Lung microvascular endothelial cell (primary cell): ENCODE measurements around the gene FSCN2. TPM values are rescaled to one million over a fixed set of nuclear protein-coding genes. Genes with fewer than 3 reads are reported as not detected.

Experiments
- DNase-seq, 2 donors: peaks; one replicate each; pipeline versions ENCODE4 v3.0.0 to v3.0.0-alpha.2; 2010; ENCODE audit warnings: low read depth in 2 of 2
- total RNA-seq: library from RNA; depleted of rRNA; stranded (reverse); fragments of >200 nt; gene quantifications from 2 replicates; pipeline ENCODE4 v1.2.1, GENCODE V29; 2014

FSCN2 gene, protein sequence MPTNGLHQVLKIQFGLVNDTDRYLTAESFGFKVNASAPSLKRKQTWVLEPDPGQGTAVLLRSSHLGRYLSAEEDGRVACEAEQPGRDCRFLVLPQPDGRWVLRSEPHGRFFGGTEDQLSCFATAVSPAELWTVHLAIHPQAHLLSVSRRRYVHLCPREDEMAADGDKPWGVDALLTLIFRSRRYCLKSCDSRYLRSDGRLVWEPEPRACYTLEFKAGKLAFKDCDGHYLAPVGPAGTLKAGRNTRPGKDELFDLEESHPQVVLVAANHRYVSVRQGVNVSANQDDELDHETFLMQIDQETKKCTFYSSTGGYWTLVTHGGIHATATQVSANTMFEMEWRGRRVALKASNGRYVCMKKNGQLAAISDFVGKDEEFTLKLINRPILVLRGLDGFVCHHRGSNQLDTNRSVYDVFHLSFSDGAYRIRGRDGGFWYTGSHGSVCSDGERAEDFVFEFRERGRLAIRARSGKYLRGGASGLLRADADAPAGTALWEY
- 0.20 and 0.44 TPM in 2 replicates for total RNA-seq

DNA sequence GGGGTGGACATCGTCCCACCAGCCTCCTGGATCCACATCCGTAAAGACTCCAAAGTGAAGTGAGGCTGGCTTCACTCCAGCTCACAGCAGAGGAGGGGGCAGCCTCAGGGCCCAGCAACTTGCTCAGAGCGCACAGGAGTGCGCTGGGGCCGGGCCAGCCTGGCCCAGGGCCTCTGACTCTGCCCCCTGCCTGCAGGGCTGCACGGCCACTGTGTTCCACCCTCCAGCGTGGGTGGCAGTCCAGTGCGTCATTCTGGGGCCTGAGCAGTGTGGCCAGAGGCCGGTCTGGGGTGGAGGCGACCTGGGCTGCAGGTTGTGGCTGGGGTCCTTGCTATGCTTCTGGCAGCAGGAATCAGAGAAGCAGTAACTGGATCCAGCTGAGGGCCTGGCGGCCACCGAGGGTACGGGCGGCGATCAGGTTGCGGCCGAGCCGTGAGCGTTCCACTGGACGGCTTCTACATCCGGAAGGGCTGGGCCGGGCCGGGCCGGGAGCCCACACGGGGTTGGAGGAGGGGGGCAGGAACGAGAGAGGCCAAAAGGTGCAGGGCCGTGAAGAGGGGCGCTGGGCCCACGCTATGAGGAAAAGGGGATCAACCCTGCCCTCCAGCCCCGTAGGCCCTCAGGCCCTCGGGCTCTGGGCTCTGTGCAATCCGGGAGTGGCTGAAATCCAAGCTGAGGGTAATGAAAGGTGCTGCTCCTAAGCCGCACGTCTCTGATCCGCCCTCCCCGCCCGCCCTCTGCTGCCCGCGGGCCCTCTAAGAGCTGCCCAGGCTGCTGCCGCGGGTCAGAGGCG, at the start of gene FSCN2:
TSS of gene FSCN2 (plus strand) at position 787 of the 793 bp plus-strand sequence. CDS start 155 bp downstream, outside the sequence.
- peak in 1 of 2 donors; percentile 38 for DNase-seq

DNA sequence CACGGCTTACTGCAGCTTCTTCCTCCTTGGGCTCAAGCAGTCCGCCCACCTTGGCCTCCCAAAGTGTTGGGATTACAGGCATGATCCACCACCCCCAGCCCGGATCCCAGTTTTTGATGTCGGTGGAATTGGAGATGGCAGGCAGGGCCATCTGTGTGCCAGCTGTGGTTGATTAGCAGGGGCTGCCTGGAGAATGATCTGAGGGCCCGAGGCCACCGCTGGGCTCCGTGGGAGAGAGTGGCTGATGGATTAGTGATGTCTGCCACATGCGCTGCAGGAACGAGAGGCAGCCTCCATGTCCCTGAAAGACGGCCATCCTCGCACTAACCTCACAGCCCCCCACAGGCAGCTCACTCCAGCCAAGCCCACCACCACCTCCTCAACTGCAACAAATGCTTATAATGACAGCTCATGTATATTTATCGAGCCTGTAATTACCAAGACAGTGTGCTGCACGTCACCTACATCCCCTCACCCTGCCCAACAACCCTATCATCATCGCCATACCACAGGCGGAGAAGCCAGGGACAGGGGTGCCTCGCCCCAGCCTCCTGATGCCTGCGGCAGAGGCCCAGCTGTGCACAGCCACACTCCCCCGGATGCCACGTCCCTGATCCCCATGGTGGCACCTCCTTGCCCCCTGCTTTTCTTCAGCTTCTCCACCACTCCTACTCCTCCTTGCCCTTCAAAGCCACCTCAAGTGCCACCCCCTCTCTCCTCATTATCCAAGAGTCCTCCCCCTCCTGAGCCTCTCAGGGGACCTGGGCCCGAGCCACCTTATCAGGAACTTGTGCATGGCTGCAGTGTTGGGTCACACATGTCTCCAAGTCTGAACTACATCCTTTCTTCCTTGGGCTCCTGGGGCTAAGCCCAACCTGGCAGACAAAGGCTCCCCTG, 48.8 kb upstream of the FSCN2 start:
- DNase-seq = no peak

DNA sequence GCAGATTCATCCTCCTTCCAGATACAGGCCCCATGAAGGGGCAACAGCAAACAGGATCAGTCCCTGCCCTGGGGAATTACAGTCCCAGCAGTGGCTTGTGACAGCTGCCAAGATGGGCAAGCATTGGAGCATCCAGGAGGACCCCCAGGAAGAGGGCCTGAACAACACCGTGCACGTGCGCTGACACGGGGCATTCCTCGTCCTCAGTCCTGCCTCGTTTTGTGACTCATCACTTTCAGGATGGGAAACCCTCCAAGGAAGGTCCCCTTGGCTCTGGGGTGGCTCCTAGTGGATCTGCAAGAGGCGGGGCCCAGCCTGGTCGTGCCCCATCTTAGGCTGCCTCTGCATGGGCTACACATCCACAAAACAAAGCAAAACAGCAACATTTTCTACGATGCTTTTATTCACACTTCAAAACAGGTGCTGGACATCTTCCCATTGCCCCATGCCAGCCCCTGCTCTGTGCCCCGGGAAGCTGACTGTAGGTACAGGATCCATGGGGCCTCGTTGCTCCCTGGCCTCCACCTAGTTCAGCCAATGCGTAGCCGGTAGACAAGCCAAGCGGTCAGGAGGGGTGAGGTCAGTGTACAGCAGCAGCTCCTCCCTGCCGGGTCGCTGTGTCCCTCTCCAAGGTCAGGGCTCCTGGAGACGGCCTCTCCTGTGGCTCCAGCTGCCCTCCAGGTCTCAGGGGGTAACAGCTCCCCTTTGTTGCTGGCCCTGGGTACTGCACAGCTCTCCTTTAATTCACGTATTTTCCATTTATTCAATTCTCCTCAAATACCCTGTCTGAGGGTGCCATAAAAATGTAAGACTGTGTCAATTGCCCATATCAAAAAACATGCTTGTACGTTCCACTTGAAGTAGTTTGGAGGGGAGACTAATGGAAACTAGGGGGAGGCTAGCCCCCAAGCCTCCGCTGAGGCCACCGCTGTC, 47.8 kb upstream of the FSCN2 start:
- DNase-seq = peak in 1 of 2 donors; percentile 35

DNA sequence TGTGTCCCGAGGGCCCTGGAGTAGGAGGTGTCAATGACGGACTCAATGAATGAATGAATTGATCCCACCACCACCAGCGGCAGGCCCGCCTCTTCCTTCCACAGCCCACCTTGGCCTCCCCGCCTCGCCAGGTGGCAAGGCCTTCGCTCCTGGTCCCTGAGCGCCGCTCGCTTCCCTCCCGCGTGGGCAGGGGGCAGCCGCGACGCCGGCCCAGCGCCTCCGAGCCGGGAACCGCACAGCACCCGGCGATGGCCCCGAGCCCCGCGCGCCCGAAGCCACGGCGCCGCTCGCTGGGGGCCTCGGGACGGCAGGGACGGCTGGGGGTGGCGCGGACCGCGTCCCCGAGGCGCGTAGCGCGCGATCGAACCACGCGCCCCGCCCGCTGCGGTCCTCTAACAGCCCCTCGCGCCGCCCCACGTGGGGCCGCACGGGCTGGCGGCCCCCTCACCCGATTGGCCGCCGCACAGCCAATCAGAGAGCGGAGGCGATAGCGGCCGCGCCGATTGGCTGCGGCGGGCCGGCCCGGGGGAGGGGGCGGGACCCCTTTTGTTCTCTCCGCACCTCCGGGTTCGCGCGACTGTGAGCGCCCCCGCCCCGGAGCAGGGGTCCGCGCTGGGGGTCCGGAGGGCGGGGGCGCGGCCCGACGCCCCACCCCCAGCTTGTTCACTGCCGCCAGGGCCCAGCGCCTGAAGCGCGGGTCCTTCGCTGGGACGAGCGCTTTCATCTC, 46.9 kb upstream of the FSCN2 start:
- DNase-seq = peak; percentile 62 to 85

DNA sequence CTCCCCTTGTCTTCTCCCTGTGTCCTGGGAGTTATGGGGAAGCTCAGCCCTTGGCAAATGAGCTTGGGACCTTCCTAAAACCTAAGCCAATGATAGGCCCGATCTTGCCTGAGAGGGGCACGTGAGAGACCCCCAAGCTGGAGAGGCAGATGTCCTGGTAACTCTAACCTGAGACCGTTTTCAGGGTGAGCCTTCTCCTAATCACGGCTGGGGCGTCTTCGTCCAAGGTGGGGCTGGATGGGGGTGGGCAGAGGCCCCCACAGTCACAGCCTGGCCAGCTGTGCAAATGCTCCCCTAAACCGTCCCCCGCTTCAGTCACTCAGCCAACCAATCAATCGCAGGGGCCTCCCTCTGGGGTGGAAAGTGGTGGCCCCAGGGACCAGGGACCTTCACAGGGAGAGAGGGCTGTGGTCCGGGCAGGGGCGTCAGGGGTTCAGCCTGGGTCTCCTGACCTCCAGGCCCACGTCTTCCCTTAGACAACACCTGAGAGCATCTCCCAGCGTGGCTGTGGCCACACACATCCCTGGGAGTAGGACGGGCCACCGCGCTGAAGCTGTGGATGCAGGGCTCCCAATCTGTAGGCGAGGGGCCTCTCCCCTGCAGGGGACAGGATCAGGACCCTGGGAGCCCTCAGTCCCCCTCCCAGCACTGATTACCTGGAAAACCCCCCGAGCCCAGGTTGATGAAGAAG, 46.2 kb upstream of the FSCN2 start:
- DNase-seq = no peak

DNA sequence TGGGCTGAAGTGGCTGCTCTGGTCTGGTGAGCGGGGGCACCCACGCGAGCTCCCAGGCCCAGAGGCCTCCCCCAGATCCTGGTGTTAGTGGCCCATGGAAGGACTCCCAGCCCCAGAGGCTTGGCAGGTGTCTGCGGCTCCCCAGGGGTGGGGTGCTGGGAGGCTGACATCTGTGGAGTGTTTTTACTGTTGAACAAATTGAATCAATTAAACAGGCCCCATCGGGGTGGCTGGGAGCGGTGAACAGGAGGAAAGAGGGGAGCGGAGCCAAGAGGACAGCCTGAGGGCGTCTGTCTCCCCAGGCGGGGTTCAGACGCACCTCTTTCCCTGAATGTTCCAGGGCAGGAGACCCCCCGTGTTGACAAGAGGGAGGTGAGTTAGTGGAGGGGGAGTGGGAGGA, 45.5 kb upstream of the FSCN2 start:
- no peak for DNase-seq

DNA sequence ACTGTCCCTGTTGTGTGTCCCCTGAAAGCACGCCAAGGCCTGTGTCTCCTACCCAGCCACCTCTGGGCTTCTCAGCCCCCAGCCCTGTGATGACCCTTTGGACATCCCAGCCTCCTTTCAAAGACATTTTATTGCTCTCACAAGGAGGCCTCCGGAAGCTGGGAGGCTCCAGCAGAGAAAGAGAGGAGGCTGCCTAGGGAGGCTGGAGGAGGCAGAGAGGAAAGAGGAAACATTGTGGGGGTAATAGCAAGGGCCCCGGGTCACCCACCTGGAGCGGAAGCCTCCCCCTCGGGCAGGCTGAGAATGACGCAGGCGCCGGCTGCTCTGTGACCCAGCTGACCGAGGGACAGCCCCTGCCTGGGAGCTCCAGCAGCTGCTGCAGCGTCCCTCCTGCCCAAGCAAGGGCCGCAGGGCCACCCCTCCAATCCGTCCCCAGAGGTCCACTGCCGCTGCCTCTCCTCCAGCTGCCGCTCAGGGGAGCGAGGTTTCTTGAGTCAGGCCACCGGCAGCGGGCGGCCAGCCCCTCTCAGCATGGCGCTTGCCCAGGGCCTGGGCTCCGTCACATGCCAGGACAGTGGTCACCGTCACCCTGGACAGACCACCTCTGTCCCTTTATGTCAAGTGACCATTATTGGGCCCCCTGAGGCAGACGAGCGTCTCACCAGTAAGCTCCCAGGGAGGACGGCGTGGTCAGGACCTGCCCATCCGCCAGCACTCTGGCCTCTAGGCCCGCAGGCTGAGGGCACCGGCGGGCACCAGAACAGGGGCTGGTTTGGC, 44.9 kb upstream of the FSCN2 start:
- DNase-seq = peak; percentile 46 to 80

DNA sequence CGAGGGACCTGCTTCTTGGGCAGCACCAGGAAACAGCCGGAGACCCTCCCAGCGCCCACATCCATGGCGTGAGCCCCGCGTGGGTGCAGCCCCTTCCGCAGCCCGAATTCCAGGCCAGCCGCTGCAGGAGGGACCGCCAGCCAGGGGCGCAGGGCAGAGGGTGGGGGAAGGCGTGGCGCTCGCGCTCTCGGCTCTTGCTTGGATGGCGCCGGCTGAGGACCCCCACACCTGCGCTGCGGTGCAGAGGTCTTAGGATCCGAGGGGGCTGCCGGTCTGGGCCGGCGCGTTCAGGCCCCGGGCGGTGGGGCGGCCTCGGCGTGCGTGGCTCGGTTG, 44.3 kb upstream of the FSCN2 start:
- DNase-seq = no peak

DNA sequence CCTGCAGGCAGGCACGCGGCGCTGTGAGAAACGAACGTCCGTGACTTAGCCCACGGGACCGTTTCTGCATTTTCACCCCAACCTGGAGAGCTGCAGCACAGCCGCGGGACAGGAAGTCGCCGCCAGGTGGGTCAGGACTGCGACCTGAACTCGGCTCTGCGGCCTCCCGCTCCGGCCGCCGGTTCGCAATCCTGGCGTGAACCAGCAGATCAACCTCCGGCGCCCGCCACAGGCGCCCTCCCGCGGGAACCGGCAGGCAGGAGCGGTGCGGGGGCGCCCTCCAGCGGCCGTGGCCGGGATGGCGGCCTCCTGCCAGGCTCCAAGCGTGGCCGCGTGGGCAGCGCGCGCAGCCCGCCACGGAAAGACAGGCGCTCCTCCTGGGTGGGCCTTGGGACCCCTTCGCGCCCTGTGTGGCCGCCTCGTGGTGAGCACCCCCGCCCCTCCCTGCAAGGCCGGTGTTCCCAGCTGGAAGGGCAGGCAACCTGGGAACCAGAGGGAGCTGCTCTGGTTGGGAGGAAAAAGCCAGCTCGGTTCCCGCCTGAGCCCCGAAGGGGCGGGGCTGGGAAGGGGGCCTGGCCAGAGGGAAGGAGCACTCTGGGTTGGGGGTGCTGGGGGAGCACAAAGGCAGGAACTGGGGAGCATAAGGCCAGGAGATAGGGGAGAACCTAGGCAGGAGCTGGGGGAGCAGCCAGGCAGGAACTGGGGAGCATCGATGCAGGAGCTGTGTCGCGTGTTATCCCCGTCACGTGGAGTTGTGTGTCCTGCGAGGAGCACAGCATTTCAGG, 43.8 kb upstream of the FSCN2 start:
- peak; percentile 76 to 89 for DNase-seq

DNA sequence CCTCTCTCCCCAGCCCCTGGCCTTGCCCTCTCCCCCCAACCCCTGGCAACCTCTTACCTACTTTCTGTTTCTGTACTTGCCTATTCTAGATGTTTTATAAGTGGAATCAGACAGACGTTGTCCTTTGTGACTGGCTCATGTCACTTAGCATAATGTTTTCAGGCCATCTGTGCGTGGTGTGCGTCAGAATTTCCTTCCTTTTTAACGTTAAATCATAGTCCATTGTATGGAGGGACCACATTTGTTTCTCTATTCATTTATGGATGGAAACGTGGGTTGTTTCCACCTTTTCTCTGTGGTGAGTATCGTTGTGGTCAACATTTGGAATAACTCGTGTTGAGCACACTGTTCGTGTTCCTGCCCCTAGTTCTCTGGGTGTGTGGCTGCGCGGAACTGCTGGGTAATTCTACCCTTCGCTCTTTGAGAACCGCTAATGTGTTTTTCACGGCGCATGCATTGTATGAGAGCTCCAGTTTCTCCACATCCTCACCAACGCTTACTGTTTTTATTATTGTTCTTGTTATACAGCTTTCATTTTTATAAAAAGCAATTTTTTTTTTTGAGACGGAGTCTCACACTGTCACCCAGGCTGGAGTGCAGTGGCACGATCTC, 41.9 kb upstream of the FSCN2 start:
- peak in 1 of 2 donors; percentile 96 for DNase-seq

DNA sequence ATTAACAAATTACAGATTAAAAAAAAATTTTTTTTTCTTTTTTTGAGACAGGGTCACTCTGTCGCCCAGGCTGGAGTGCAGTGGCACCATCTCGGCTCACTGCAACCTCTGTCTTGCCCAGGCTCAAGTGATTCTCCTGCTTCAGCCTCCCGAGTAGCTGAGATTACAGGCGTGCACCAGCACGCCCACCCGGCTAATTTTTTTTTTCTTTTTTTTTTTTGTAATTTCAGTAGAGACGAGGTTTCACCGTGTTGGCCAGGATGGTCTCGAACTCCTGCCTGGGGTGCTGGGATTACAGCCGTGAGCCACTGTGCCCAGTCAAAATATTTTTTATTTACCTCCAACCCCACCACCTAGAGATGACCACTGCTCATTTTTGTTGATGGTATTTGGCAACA, 41.1 kb upstream of the FSCN2 start:
- no peak for DNase-seq

DNA sequence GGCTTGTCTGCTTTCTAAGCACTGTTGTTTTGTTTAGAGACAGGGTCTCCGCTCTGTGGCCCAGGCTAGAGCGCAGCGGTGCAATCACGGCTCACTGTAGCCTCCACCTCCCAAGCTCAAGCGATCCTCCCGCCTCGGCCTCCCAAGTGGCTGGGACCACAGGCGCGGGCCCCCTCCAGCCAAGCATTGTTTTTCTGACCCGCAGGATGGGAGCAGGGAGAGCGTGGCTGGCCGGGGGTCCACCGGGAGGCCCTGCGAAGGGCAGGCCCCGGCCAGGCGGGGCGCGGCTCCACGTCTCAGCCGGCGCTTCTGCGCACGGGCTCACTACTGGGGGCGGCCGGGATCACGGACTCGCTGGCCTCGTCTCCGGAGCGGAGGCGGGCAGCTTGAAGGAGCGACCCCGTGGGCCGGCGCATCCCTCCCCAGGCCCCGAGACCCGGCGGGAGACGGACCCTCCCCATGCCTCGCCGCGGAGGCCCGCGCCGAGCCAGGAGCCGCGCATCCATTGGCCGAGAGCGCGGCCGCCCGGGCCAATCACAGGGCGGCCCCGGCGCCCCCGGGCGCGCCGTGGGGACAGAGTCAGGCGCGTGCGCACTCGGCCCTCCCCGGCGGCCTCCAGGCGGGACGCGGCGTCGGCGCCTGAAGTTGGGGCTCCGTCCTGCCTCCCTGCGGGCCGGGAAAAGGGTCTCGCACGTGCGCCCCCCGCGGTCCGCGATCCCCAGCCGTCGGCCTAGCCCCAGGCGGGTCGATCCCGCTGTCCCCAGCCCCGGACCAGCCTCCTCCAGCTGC, 40.5 kb upstream of the FSCN2 start:
- peak; percentile 71 to 84 for DNase-seq

DNA sequence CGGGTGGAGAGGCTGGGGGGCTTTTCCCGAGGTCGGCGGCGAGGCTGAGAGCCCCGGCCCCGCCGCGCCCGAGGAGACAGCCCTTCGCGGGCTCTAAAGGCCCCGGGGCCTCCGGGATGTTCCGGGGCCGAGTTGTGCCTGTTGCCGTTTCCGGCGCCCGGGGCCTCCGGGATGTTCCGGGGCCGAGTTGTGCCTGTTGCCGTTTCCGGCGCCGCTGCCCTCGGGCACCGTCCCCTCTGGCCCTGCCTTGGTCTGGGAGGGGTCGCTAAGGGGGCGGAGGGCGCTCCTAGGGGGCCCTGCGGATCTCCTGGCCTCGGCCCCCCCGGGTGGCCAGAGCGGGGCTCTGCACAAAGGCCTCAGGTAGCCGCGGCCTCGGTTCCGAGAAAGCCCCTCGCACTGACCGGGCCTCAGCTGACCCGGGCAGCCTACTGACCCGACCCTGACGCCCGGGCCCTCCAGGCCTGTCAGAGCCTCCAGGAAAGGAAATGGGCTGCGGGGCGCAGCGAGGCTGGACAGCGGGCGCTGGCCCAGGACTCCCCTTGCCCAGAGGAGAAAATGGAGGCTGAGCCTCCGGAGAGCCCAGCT, 39.8 kb upstream of the FSCN2 start:
- no peak for DNase-seq

DNA sequence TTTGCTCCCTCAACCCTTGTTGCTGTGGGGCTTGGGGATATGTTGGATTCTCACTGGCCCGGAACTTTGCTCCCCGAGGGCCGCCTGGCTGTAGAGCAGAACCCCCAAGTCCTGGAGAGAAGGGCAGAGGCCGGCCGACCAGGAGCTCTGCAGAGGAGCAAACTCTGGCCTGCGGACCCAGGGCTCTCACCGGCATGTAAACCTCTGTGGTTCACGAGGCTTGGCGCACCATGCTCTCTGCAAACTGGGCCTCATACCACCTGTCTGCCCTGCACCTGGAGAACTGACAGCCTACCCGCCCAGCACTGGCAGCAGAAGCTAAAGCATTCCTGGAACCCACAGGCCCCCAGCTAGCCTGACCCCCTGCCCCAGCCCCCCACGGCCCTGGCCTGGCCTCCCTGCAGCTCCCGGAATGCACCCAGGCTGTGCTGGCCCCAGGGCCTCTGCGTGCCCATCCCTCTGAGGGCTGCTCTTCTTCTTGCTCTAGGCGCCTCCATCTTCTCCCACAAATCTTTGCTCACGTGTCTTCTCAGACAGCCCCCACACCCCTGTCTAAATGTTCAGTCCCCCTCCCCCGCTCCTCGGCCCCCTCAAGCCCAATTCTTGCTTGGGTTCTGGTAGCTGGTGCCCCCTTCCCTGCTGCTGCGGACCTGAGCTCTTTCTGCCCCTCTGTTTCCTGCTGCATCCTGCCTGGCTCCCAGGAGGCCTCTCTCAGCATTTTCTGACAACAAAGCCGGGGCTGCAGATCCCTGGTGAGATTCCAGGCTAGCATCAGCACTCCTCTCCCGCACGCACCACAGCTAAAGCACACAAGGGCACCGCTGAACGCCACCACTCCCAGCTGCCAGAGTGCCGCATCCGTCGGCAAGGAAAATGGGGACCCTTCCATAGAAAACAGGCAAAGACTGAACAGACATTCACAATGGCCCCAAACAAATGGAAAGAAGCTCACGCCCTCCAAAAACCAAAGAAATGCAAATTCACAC, 38.9 kb upstream of the FSCN2 start:
- DNase-seq = no peak
